GM12801 (cell line): ENCODE data around the gene GNGT2.

Source experiments
- TF ChIP-seq, protein P1 (sequence below): IDR thresholded peaks from one replicate; pipeline ENCODE4 v1.5.1; 2011; ENCODE audit warnings: control low read depth; ENCODE audit not compliant: insufficient read length; ENCODE audit errors: extremely low read depth

GNGT2 gene

GRCh38 chr17:49210158-49211029 is at the start of gene GNGT2, which contains the start of gene ABI3:
Gene GNGT2 (minus strand): TSS chr17:49210574. CDS start chr17:49207422, 3,152 bp downstream.
Gene ABI3 (plus strand): TSS chr17:49210707. CDS start chr17:49210725, 18 bp downstream.
- TF ChIP-seq, protein P1, sequence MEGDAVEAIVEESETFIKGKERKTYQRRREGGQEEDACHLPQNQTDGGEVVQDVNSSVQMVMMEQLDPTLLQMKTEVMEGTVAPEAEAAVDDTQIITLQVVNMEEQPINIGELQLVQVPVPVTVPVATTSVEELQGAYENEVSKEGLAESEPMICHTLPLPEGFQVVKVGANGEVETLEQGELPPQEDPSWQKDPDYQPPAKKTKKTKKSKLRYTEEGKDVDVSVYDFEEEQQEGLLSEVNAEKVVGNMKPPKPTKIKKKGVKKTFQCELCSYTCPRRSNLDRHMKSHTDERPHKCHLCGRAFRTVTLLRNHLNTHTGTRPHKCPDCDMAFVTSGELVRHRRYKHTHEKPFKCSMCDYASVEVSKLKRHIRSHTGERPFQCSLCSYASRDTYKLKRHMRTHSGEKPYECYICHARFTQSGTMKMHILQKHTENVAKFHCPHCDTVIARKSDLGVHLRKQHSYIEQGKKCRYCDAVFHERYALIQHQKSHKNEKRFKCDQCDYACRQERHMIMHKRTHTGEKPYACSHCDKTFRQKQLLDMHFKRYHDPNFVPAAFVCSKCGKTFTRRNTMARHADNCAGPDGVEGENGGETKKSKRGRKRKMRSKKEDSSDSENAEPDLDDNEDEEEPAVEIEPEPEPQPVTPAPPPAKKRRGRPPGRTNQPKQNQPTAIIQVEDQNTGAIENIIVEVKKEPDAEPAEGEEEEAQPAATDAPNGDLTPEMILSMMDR: no peak

- TF ChIP-seq, protein P1: no peak
Measured at GRCh38 chr17:49259663-49260010, 49.3 kb upstream of the GNGT2 start.

DNA sequence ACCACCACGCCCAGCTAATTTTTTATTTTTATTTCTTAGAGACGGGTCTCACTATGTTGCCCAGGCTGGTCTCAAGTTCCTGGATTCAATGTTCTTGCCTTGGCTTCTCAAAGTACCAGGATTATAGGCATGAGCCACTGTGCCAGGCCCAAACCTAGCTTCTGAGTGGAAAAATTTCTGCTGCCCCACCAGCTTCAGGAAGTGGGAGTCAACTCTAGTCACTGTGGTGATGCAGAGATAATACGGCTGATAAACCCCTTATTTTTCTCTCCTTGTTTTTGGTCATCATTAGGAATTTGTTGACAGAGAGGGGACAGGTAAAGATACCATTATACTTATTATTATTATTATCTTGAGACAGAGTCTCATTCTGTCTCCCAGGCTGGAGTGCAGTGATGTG is 48.0 kb upstream of the GNGT2 start:
- TF ChIP-seq, protein P1: no peak

GRCh38 chr17:49255125-49255524 is 44.8 kb upstream of the GNGT2 start:
- TF ChIP-seq, protein P1: no peak

DNA sequence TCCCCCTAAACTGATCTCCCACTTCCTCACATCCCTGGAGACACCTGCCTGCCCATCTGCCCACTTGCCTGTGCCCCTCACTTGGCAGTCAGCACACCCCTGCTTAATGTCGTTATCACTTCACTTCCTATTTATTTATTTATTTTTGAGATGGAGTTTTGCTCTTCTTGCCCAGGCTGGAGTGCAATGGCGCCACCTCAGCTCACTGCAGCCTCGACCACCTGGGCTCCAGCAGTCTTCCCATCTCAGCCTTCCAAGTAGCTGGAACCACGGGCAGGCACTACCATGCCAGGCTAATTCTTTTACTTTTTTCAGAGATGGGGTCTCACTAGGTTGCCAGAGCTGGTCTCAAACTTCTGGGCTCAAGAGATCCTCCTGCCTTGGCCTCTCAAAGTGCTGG is 43.7 kb upstream of the GNGT2 start:
- TF ChIP-seq, protein P1: no peak

GRCh38 chr17:49252148-49252695 is 41.8 kb upstream of the GNGT2 start:
- TF ChIP-seq, protein P1: no peak

DNA sequence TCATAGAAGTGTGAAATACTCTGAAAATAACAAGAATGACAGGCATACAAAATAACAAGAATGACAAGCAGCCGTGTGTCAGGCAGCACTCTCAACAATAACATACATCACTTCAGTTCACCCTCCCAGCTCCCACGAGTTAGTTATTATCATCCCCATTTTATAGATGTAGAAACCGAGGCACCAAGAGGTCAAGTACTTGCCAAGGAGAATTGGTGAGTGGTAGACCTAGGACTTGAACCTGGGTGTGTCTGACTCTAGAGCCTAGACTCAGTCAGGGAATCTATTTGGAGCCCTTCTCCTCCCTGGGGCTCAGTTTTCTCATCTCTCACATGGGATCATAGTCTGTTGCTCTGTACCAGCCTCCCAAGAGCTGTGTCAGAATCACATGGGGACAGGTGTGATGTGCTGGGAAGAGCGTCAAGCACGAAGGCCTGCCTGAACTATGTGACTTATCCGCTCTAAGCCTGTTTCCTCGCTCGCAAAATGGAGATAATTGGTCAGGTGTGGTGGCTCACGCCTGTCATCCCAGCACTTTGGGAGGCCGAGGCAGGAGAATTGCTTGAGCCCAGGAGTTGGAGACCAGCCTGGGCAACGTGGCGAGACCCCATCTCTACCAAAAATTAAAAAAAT is 39.6 kb upstream of the GNGT2 start:
- TF ChIP-seq, protein P1: no peak
